ENCODE results near the gene MAL.

The MAL gene

DNA sequence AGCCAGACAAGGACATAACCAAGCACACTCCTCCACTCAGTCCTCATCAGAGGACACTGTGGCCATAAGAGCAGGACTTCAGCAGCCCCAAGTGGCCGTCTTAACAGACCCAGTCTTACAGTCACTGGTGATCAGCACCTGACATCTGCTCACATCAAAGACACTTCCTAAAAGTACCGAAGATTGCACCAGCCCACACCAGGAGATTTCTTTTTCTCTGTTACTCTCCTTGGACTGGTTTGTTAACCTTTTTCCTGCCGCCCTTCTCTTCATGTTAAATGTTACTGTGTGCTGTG, 52.0 kb downstream of the MAL start:
- TF ChIP-seq REST (IDR thresholded peaks at IDR 0.05; ENCODE audit: insufficient read depth in 1 of 2, low read depth in 2 of 2, low read length in 2 of 2), result no peak
- TF ChIP-seq FOXP2 (optimal IDR thresholded peaks at IDR 0.05; ENCODE audit: borderline replicate concordance, extremely low read depth, extremely low read length, insufficient read depth), result no peak
- no peak for TF ChIP-seq TAF1 (IDR thresholded peaks at IDR 0.05; ENCODE audit: borderline replicate concordance, insufficient read depth, low read length)
- no peak for TF ChIP-seq POLR2AphosphoS5 (IDR thresholded peaks at IDR 0.05; ENCODE audit: low read depth, low read length)
- no peak for TF ChIP-seq SIN3A (IDR thresholded peaks at IDR 0.05; ENCODE audit: borderline replicate concordance, insufficient read depth, low read length)

- TF ChIP-seq POLR2AphosphoS5 (IDR thresholded peaks at IDR 0.05; ENCODE audit: low read depth, low read length), result no peak
- no peak for TF ChIP-seq SIN3A (IDR thresholded peaks at IDR 0.05; ENCODE audit: borderline replicate concordance, insufficient read depth, low read length)
- no peak for TF ChIP-seq TAF1 (IDR thresholded peaks at IDR 0.05; ENCODE audit: borderline replicate concordance, insufficient read depth, low read length)
- TF ChIP-seq FOXP2 (optimal IDR thresholded peaks at IDR 0.05; ENCODE audit: borderline replicate concordance, extremely low read depth, extremely low read length, insufficient read depth), result no peak
- TF ChIP-seq REST (IDR thresholded peaks at IDR 0.05; ENCODE audit: insufficient read depth in 1 of 2, low read depth in 2 of 2, low read length in 2 of 2), result no peak
Measured at GRCh38 chr2:95077861-95078603, 52.5 kb downstream of the MAL start.

DNA sequence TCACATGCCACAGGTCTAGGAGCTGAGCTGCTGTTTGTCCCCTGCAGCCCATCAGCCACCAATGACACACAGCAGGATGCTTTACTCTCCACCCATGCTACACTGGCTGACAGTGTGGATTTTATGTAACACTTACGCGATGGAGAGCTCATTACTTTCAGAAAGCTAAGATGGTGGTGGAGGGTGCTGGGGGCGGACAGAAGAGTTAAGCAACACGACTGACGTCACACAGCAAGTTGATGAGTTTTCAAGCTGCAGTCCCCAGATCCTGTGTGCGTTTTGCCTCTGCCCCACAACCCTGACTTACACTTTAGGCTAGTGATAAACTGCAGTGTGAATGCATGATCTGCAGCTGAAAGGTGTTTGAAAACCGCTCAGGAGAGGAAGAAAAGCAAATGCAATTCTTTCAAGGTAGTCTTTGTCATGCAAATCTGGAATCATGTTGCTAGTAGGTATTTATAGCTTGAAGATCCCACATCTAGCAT, 53.7 kb downstream of the MAL start:
- no peak for TF ChIP-seq FOXP2 (optimal IDR thresholded peaks at IDR 0.05; ENCODE audit: borderline replicate concordance, extremely low read depth, extremely low read length, insufficient read depth)
- TF ChIP-seq SIN3A (IDR thresholded peaks at IDR 0.05; ENCODE audit: borderline replicate concordance, insufficient read depth, low read length), result no peak
- no peak for TF ChIP-seq POLR2AphosphoS5 (IDR thresholded peaks at IDR 0.05; ENCODE audit: low read depth, low read length)
- TF ChIP-seq TAF1 (IDR thresholded peaks at IDR 0.05; ENCODE audit: borderline replicate concordance, insufficient read depth, low read length), result no peak
- no peak for TF ChIP-seq REST (IDR thresholded peaks at IDR 0.05; ENCODE audit: insufficient read depth in 1 of 2, low read depth in 2 of 2, low read length in 2 of 2)

- TF ChIP-seq REST (IDR thresholded peaks at IDR 0.05; ENCODE audit: insufficient read depth in 1 of 2, low read depth in 2 of 2, low read length in 2 of 2) (no peak), POLR2AphosphoS5 (IDR thresholded peaks at IDR 0.05; ENCODE audit: low read depth, low read length) (no peak), SIN3A (IDR thresholded peaks at IDR 0.05; ENCODE audit: borderline replicate concordance, insufficient read depth, low read length) (no peak), TAF1 (IDR thresholded peaks at IDR 0.05; ENCODE audit: borderline replicate concordance, insufficient read depth, low read length) (no peak), FOXP2 (optimal IDR thresholded peaks at IDR 0.05; ENCODE audit: borderline replicate concordance, extremely low read depth, extremely low read length, insufficient read depth) (no peak)
Measured at GRCh38 chr2:95082477-95082876, 57.0 kb downstream of the MAL start.
